Activated T-helper 2 cell treated with anti-CD3 and anti-CD28 coated beads, Interferon-gamma antibody, Interleukin-2, Interleukin-4, amounts not matched to agents 10 μg/mL and 5 μg/mL and 100 μg/mL, durations not matched to agents 14 hours and 24 hours and 36 hours (primary cell): ENCODE data around the gene DDX10. TPM values are rescaled to one million over a fixed set of nuclear protein-coding genes. Genes with fewer than 3 reads are reported as not detected.

Experiments
- DNase-seq: peaks from one replicate; pipeline ENCODE4 v3.0.0; 2021; ENCODE audit warnings: low spot score
- H3K27ac Mint-ChIP-seq: one replicate; pipeline ENCODE4 v1.8.0; 2021; ENCODE audit warnings: mixed read lengths
- H3K27me3 Mint-ChIP-seq: one replicate; pipeline ENCODE4 v1.8.0; 2021; ENCODE audit warnings: low read depth, mixed read lengths
- H3K36me3 Mint-ChIP-seq: one replicate; pipeline ENCODE4 v1.8.0; 2021; ENCODE audit warnings: low read depth, mixed read lengths
- H3K4me1 Mint-ChIP-seq: one replicate; pipeline ENCODE4 v1.8.0; 2021; ENCODE audit warnings: low read depth, mixed read lengths
- H3K4me3 Mint-ChIP-seq: one replicate; pipeline ENCODE4 v1.8.0; 2021; ENCODE audit warnings: low read depth, mild to moderate bottlenecking, moderate library complexity, mixed read lengths
- H3K9me3 Mint-ChIP-seq: one replicate; pipeline ENCODE4 v1.8.0; 2021; ENCODE audit warnings: mixed read lengths
- intact Hi-C: fragments of 100-400 bp; cut with micrococcal nuclease; formaldehyde crosslinking; loops from one replicate; pipeline ENCODE4 v1.15.1; 2023
- total RNA-seq: library from RNA; stranded (reverse); gene quantifications from 2 replicates; pipeline ENCODE4 v1.2.3, GENCODE V29; 2022

DDX10 gene
- total RNA-seq, 1 donor from 2014 or later, result 57.8 TPM

DNA sequence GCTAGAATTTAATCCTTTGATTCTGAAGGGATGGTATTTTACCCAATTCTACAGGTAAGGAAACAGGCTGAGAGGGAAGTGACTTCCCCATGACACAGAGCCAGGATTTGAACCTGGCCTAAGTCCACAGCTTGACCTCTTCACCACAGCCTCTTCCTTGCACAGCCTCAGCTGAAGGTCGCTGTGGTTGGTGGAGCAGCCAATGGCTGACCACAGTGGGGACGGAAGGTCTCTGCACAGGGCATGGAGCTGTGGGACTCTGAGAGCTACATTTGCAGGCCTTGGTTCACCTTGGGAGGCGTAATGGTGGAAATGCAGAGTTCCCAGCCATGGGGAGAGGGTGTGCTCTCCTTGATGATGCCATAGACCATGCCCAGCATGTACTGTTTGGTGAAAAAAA is 295.0 kb downstream of the DDX10 start:
- no peaks in the 10 kb centered on the region for H3K27me3 Mint-ChIP-seq
- H3K27ac Mint-ChIP-seq, result no peak overlapping the region
- no peaks in the 10 kb centered on the region for H3K9me3 Mint-ChIP-seq
- no peaks in the 10 kb centered on the region for H3K36me3 Mint-ChIP-seq
- no peak overlapping the region for H3K4me3 Mint-ChIP-seq
- intact Hi-C loops, result no loop called here
- peaks cover 14% of the 10 kb centered on the region for H3K4me1 Mint-ChIP-seq
- no peak for DNase-seq

- intact Hi-C loops, result no loop called here
- no peaks in the 10 kb centered on the region for H3K27me3 Mint-ChIP-seq
- no peak overlapping the region for H3K27ac Mint-ChIP-seq
- H3K4me1 Mint-ChIP-seq, result peaks cover 14% of the 10 kb centered on the region
- no peak for DNase-seq
- H3K9me3 Mint-ChIP-seq, result no peaks in the 10 kb centered on the region
- H3K36me3 Mint-ChIP-seq, result no peaks in the 10 kb centered on the region
- no peak overlapping the region for H3K4me3 Mint-ChIP-seq
These were observed 295.6 kb downstream of the DDX10 start for GRCh38 chr11:108960501-108960900.

GRCh38 chr11:108961095-108961494 is 296.2 kb downstream of the DDX10 start:
- Mint-ChIP-seq H3K36me3 (no peaks in the 10 kb centered on the region), H3K4me1 (peaks cover 14% of the 10 kb centered on the region), H3K4me3 (no peak overlapping the region), H3K27me3 (no peaks in the 10 kb centered on the region), H3K9me3 (no peaks in the 10 kb centered on the region), H3K27ac (no peak overlapping the region)
- no peak for DNase-seq
- intact Hi-C loops, result no loop called here

- no peaks in the 10 kb centered on the region for H3K9me3 Mint-ChIP-seq
- no peaks in the 10 kb centered on the region for H3K36me3 Mint-ChIP-seq
- H3K4me3 Mint-ChIP-seq, result no peak overlapping the region
- no peak overlapping the region for H3K27ac Mint-ChIP-seq
- H3K27me3 Mint-ChIP-seq, result no peaks in the 10 kb centered on the region
- peaks cover 12% of the 10 kb centered on the region for H3K4me1 Mint-ChIP-seq
- intact Hi-C loops, result no loop called here
- no peak for DNase-seq
These were observed 298.2 kb downstream of the DDX10 start for GRCh38 chr11:108963118-108963517.

GRCh38 chr11:108965306-108966001 is 300.6 kb downstream of the DDX10 start:
- intact Hi-C loops, result no loop called here
- no peaks in the 10 kb centered on the region for H3K36me3 Mint-ChIP-seq
- no peak overlapping the region for H3K27ac Mint-ChIP-seq
- DNase-seq, result no peak
- H3K27me3 Mint-ChIP-seq, result no peaks in the 10 kb centered on the region
- H3K9me3 Mint-ChIP-seq, result no peaks in the 10 kb centered on the region
- H3K4me1 Mint-ChIP-seq, result peaks cover 7% of the 10 kb centered on the region
- no peak overlapping the region for H3K4me3 Mint-ChIP-seq

DNA sequence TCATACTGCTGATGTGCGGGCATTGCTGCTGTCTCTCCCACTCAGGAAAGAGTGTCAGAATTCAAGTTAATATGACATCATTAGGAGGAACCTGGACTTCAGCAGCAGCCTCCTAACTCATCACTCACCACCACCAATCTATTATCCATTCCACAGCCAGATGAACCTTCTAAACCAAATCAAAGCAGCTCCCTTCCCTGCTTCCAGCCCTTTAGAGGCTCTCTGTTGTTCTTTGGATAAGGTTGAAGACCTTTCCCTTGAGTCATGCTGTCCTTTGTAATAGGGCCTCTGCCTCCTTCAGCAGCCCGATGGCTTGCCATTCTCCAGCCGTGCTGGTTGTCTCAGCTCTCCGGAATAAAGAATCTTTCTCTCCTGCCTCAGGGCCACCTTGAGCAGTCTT is 301.3 kb downstream of the DDX10 start:
- Mint-ChIP-seq H3K27ac (no peak overlapping the region), H3K4me3 (no peak overlapping the region), H3K27me3 (no peaks in the 10 kb centered on the region), H3K9me3 (no peaks in the 10 kb centered on the region), H3K36me3 (no peaks in the 10 kb centered on the region), H3K4me1 (peaks cover 3% of the 10 kb centered on the region)
- no peak for DNase-seq
- intact Hi-C loops, result no loop called here

- Mint-ChIP-seq H3K27ac (no peak overlapping the region), H3K9me3 (no peaks in the 10 kb centered on the region), H3K27me3 (no peaks in the 10 kb centered on the region), H3K4me1 (no peaks in the 10 kb centered on the region), H3K36me3 (no peaks in the 10 kb centered on the region), H3K4me3 (no peak overlapping the region)
- intact Hi-C loops, result no loop called here
- DNase-seq, result no peak
These were observed 302.1 kb downstream of the DDX10 start for GRCh38 chr11:108966978-108967377.

DNA sequence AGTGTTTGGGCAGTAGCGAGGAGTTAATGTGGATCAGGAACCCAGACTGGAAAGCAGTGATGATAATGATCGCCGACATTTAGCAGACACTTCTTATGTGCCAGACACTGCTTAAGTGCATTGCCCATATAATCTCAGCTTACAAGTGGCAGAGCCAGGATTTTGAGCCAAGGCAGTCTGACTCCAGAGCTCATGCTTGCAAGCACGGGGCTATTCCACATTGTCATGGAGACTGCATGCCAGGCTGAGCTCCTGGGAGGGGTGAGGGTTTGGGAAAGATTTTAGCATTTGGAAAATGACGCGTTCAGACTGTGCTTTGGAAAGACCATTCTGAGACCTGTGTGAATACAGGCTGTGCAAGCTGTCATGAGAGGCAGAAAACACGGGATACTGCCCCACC is 302.7 kb downstream of the DDX10 start:
- H3K9me3 Mint-ChIP-seq, result no peaks in the 10 kb centered on the region
- H3K27ac Mint-ChIP-seq, result no peak overlapping the region
- DNase-seq, result no peak
- no peaks in the 10 kb centered on the region for H3K36me3 Mint-ChIP-seq
- H3K27me3 Mint-ChIP-seq, result no peaks in the 10 kb centered on the region
- H3K4me3 Mint-ChIP-seq, result no peak overlapping the region
- intact Hi-C loops, result no loop called here
- H3K4me1 Mint-ChIP-seq, result no peaks in the 10 kb centered on the region

GRCh38 chr11:108970221-108970991 is 305.5 kb downstream of the DDX10 start:
- no peak overlapping the region for H3K4me3 Mint-ChIP-seq
- H3K9me3 Mint-ChIP-seq, result no peaks in the 10 kb centered on the region
- H3K36me3 Mint-ChIP-seq, result no peaks in the 10 kb centered on the region
- H3K27ac Mint-ChIP-seq, result no peak overlapping the region
- intact Hi-C loops, result no loop called here
- H3K4me1 Mint-ChIP-seq, result no peaks in the 10 kb centered on the region
- no peaks in the 10 kb centered on the region for H3K27me3 Mint-ChIP-seq
- DNase-seq, result no peak

DNA sequence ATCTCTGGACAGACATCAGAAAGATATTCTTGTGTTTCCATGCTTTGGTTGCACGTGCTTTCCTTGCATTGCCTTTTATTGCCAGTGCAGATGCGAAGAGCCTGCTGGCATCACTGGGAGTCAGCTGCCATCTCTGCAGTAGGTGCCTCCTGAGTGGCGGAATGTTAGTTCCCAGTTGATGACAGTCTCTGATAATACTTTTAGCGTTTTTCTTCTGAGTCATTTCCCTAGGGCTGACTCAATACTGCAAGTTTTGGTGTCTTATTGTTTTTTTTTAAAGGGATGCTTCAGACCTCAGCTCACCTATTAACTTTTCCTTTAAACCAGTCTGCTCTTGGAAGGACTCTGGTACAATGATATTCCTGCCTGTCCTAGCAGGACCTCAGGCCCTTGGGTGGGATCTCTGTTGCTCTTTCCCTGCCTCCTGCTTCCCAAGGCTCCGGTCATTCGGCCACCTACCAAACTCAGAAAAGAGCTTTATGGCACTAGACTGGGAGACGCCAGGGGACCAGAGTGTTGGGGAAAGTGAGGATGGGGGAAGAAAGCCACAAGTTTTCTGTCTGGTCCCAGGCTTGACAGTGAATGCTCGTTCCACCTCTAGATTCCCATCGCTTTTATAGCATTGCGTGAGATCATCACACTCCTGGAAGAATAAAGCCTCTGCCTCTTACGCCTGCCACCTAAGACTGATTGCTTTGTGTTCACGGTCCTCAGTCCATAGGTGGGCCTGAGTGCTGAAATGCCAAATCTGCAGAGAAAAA is 308.7 kb downstream of the DDX10 start:
- intact Hi-C loops, result no loop called here
- no peaks in the 10 kb centered on the region for H3K27me3 Mint-ChIP-seq
- H3K36me3 Mint-ChIP-seq, result no peaks in the 10 kb centered on the region
- H3K4me3 Mint-ChIP-seq, result no peak overlapping the region
- H3K4me1 Mint-ChIP-seq, result no peaks in the 10 kb centered on the region
- H3K9me3 Mint-ChIP-seq, result no peaks in the 10 kb centered on the region
- no peak for DNase-seq
- no peak overlapping the region for H3K27ac Mint-ChIP-seq

GRCh38 chr11:108975026-108975425 is 310.2 kb downstream of the DDX10 start:
- intact Hi-C loops, result no loop called here
- Mint-ChIP-seq H3K36me3 (no peaks in the 10 kb centered on the region), H3K27ac (no peak overlapping the region), H3K27me3 (no peaks in the 10 kb centered on the region), H3K4me3 (no peak overlapping the region), H3K9me3 (no peaks in the 10 kb centered on the region), H3K4me1 (no peaks in the 10 kb centered on the region)
- DNase-seq, result no peak

DNA sequence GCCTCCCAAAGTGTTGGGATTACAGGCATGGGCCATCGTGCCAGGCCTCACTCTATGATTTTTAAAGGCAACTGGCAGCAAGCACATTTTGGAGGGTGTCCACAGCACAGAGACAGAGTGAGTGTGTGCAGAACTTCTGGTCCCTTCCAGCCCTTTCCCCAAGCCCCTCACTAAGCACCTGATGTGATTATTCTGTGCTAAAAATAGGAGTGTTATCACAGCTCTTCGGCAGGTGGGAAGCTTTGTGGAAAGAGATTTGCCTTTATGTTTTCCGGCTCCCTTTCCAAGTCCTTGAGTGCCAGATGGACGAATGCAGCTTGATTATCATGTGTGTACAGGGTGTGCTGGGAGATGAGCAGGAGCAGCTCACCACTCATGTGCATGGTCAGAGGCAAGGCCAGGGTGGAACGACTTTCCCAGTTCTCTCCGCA is 310.8 kb downstream of the DDX10 start:
- Mint-ChIP-seq H3K36me3 (no peaks in the 10 kb centered on the region), H3K9me3 (no peaks in the 10 kb centered on the region), H3K27ac (no peak overlapping the region), H3K4me1 (no peaks in the 10 kb centered on the region), H3K27me3 (no peaks in the 10 kb centered on the region), H3K4me3 (no peak overlapping the region)
- intact Hi-C loops, result no loop called here
- DNase-seq, result no peak
